ENCODE measurements around the gene RANBP10. TPM values are rescaled to one million over a fixed set of nuclear protein-coding genes. Genes with fewer than 3 reads are reported as not detected.
A peak's percentile ranks its signal among the peaks of the same experiment; 100 is the strongest.

Gene RANBP10
- total and polyA plus RNA-seq, 2 of the 13 experiments (the other 11 are each of a cell fraction or from before 2014, with no cell fraction given), result 9.2 to 22.7 TPM

GRCh38 chr16:67805718-67806427 lies 487 bp downstream of the RANBP10 start (continued):
- TF ChIP-seq ZNF407 (CRISPR knock-in tag; IDR thresholded peaks at IDR 0.05; ENCODE audit: not compliant biosample characterization) (peak; percentile 31), ZNF83 (CRISPR knock-in tag; IDR thresholded peaks at IDR 0.05; ENCODE audit: borderline replicate concordance) (no peak), CREB3 (CRISPR knock-in tag; IDR thresholded peaks at IDR 0.05) (no peak), ZNF121 (CRISPR knock-in tag; IDR thresholded peaks at IDR 0.05) (no peak), PRDM10 (CRISPR knock-in tag; IDR thresholded peaks at IDR 0.05; ENCODE audit: low read depth) (no peak), ZNF773 (CRISPR knock-in tag; IDR thresholded peaks at IDR 0.05; ENCODE audit: borderline replicate concordance) (0 out of 2 replicates have a peak, but pooled peaks have one; percentile 15), AKNA (CRISPR knock-in tag; IDR thresholded peaks at IDR 0.05; ENCODE audit: borderline replicate concordance) (no peak), SSRP1 (CRISPR knock-in tag; IDR thresholded peaks at IDR 0.05) (no peak), ZNF883 (CRISPR knock-in tag; IDR thresholded peaks at IDR 0.05; ENCODE audit: not compliant biosample characterization) (peak; percentile 71)

Measured in HepG2 (cell line).